ENCODE data around the gene RBM39.

The RBM39 gene

DNA sequence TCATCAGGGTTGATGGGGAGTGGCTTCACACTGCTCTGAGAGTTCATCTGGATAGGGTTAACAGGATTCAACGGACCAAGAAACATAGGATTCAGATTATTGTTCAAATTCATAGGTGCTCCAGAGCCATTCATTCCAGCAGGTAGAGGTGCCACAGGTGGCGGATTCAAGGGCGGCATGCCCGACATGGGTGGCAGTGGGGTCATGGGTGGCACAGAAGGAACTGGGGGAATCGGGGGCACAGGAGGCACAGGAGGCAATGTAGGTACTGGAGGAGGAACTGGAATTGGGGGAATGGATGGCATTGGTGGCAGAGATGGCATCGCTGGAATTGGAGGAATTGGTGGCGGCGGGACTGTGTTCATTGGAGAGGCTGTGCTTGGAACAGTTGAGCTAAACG is 87.6 kb downstream of the RBM39 start:
- Mint-ChIP-seq H3K9me3 (no peaks in the 10 kb centered on the region), H3K36me3 (ENCODE audit: low read depth) (peaks cover 36% of the 10 kb centered on the region), H3K4me1 (ENCODE audit: low read depth) (peaks cover 25% of the 10 kb centered on the region), H3K27me3 (ENCODE audit: low read depth) (no peaks in the 10 kb centered on the region), H3K4me3 (no peak overlapping the region), H3K27ac (no peak overlapping the region)
- DNase-seq (ENCODE audit: low spot score), result no peak

DNA sequence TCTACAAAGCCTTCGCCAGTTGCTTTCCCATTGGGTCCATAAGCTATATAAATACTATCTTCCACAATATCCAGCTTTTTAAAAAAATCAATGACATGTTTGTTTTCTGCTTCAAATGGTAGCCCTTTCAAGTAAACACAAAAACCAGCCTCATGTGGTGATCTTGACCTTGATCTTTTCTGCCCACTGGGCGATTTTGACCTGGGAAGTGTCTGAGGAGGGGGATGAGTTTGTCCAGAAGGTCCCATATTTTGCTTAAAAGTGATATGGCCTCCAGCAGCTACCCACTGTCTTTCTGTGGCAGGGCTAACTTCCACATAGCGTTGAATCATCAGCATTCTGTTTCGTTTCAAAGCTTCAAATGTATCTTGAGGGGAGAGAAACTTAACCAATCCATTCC is 88.2 kb downstream of the RBM39 start:
- Mint-ChIP-seq H3K27ac (no peak overlapping the region), H3K4me1 (ENCODE audit: low read depth) (peaks cover 21% of the 10 kb centered on the region), H3K36me3 (ENCODE audit: low read depth) (peaks cover 36% of the 10 kb centered on the region), H3K9me3 (no peaks in the 10 kb centered on the region), H3K4me3 (no peak overlapping the region), H3K27me3 (ENCODE audit: low read depth) (no peaks in the 10 kb centered on the region)
- no peak for DNase-seq (ENCODE audit: low spot score)
